HG02588 (cell line): Measurements from ENCODE around the gene HSD3B2.

Source experiments
- ATAC-seq: cut with Tn5 transposase; IDR thresholded peaks from one replicate; pipeline ENCODE4 v1.9.1; 2021; ENCODE audit warnings: mild to moderate bottlenecking, moderate library complexity; ENCODE audit not compliant: unreplicated experiment

HSD3B2 gene

GRCh38 chr1:119394085-119394484, 20.9 kb upstream of the HSD3B2 start:
- ATAC-seq: no peak

- ATAC-seq: no peak
These were observed 18.0 kb upstream of the HSD3B2 start for GRCh38 chr1:119396982-119397381.

- no peak for ATAC-seq
These were observed 17.0 kb upstream of the HSD3B2 start for GRCh38 chr1:119397986-119398385.

GRCh38 chr1:119404736-119405135, 10.2 kb upstream of the HSD3B2 start:
- ATAC-seq: no peak

GRCh38 chr1:119409731-119410130, 5.2 kb upstream of the HSD3B2 start:
- ATAC-seq: no peak

GRCh38 chr1:119410961-119411360, 4.0 kb upstream of the HSD3B2 start:
- ATAC-seq: no peak

- no peak for ATAC-seq
These were observed 1.2 kb downstream of the HSD3B2 start for GRCh38 chr1:119416006-119416640.

GRCh38 chr1:119419109-119419508, 4.2 kb downstream of the HSD3B2 start:
- no peak for ATAC-seq

- ATAC-seq: no peak
These were observed 5.7 kb downstream of the HSD3B2 start for GRCh38 chr1:119420638-119421037.

GRCh38 chr1:119422631-119423030, 7.7 kb downstream of the HSD3B2 start:
- no peak for ATAC-seq

- no peak for ATAC-seq
These were observed 14.0 kb downstream of the HSD3B2 start for GRCh38 chr1:119428991-119429390.

GRCh38 chr1:119429687-119430086, 14.7 kb downstream of the HSD3B2 start:
- ATAC-seq: no peak

GRCh38 chr1:119430486-119430885, 15.5 kb downstream of the HSD3B2 start:
- no peak for ATAC-seq

- ATAC-seq: no peak
These were observed 16.9 kb downstream of the HSD3B2 start for GRCh38 chr1:119431836-119432235.

GRCh38 chr1:119435052-119435451, 20.1 kb downstream of the HSD3B2 start:
- no peak for ATAC-seq

- no peak for ATAC-seq
These were observed 23.8 kb downstream of the HSD3B2 start for GRCh38 chr1:119438761-119439160.

GRCh38 chr1:119440721-119441307, 25.9 kb downstream of the HSD3B2 start:
- no peak for ATAC-seq

- ATAC-seq: no peak
These were observed 27.8 kb downstream of the HSD3B2 start for GRCh38 chr1:119442756-119443155.

GRCh38 chr1:119446321-119446720, 31.4 kb downstream of the HSD3B2 start:
- ATAC-seq: no peak

- ATAC-seq: no peak
These were observed 32.6 kb downstream of the HSD3B2 start for GRCh38 chr1:119447344-119448126.

- no peak for ATAC-seq
These were observed 33.2 kb downstream of the HSD3B2 start for GRCh38 chr1:119448127-119448511.

GRCh38 chr1:119449971-119450370, 35.0 kb downstream of the HSD3B2 start:
- no peak for ATAC-seq
